Peyer's patch (tissue), 4 donors: ENCODE measurements around the gene RARA. TPM values are rescaled to one million over a fixed set of nuclear protein-coding genes. Genes with fewer than 3 reads are reported as not detected.

Experiments
- DNase-seq, 3 donors: peaks; one replicate each; pipeline ENCODE4 v3.0.0-alpha.2; 2017 to 2019
- H3K27ac ChIP-seq, 4 donors: fragments of 200-600 bp; sonication (generic); one replicate each; pipeline ENCODE4 v1.5.1; 2016 to 2019
- H3K27me3 ChIP-seq, 2 donors: fragments of 200-600 bp; sonication (generic); one replicate each; pipeline ENCODE4 v1.5.1; 2019
- H3K36me3 ChIP-seq, 3 donors: fragments of 200-600 bp; sonication (generic); one replicate each; pipeline ENCODE4 v1.5.1; 2016 to 2019
- H3K4me1 ChIP-seq, 4 donors: fragments of 200-600 bp; sonication (generic); one replicate each; pipeline ENCODE4 v1.5.1; 2016 to 2019
- H3K4me3 ChIP-seq, 4 donors: fragments of 200-600 bp; sonication (generic); 1 replicate in 3 of 4; 2 replicates in 1 of 4; pipeline ENCODE4 v1.5.1; 2016 to 2019; ENCODE audit warnings: mild to moderate bottlenecking in 1 of 4
- H3K9me3 ChIP-seq, 4 donors: fragments of 200-600 bp; sonication (generic); one replicate each; pipeline ENCODE4 v1.5.1; 2016 to 2019; ENCODE audit warnings: mild to moderate bottlenecking in 1 of 4
- POLR2A ChIP-seq, 2 donors: fragments of 450-650 bp; IDR thresholded peaks; one replicate each; pipeline ENCODE4 v1.5.1; 2017; ENCODE audit warnings: antibody characterized with exemption in 2 of 2, mild to moderate bottlenecking in 2 of 2, moderate library complexity in 2 of 2
- total RNA-seq, 4 donors: library from RNA; depleted of rRNA; stranded (reverse); fragments of >200 nt; gene quantifications; one replicate each; pipeline ENCODE4 v1.1.0, GENCODE V29; 2016
- TF ChIP-seq, protein P1 (sequence below), 6 experiments: fragments of 450-650 bp in 4 of 6; fragments of 200-600 bp in 2 of 6; sonication (generic) in 1 of 6; IDR thresholded peaks; one replicate each; pipeline ENCODE4 v1.5.1; 2017 to 2019; ENCODE audit warnings: antibody characterized with exemption in 6 of 6, mild to moderate bottlenecking in 3 of 6, moderate library complexity in 1 of 6

RARA gene
- total RNA-seq, 4 donors from 2014 or later, result 46.2 to 93.3 (median 72.1) TPM

DNA sequence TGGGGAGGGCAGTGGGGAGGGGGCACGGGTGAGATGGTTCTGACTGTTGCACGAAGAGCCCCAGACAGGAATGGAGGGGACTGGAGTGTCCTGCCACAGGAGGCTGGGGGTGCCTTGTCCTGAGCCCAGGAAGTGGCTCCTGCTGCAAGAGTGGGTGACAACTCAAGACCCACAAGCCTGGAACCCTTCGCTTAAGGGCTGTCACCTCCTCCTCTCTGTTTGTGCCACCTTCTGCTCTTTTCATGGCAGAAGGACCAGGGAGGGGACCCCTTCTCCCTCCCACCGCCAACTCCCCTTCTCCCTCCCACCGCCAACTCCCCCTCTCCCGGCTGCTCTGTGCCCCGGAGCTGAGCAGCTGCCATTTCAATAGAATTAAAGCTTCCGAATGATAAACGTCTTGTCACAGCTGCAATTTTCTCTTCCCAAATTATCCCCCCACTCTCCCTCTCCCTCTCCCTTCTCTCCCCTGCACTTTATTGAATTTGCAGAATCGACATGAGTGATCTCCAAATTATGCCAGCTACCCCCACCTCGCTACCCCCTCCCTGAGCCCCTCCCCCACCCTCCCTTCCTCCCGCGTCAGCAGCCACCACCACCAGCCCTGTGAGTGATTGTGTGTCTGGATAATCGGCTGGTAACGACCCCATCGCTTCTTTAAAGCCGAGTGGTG is 41.8 kb downstream of the RARA start:
- Histone ChIP-seq H3K9me3 (no peaks in the 10 kb centered on the region), H3K36me3 (peaks cover 0 to 74% (median 0%) of the 10 kb centered on the region in 3 donors), H3K4me1 (peaks cover 3 to 93% (median 22%) of the 10 kb centered on the region in 4 donors), H3K4me3 (no peak overlapping the region), H3K27ac (peak overlapping the region in 2 of 4 donors; percentile 69 to 72), H3K27me3 (no peaks in the 10 kb centered on the region)
- TF ChIP-seq, protein P1, sequence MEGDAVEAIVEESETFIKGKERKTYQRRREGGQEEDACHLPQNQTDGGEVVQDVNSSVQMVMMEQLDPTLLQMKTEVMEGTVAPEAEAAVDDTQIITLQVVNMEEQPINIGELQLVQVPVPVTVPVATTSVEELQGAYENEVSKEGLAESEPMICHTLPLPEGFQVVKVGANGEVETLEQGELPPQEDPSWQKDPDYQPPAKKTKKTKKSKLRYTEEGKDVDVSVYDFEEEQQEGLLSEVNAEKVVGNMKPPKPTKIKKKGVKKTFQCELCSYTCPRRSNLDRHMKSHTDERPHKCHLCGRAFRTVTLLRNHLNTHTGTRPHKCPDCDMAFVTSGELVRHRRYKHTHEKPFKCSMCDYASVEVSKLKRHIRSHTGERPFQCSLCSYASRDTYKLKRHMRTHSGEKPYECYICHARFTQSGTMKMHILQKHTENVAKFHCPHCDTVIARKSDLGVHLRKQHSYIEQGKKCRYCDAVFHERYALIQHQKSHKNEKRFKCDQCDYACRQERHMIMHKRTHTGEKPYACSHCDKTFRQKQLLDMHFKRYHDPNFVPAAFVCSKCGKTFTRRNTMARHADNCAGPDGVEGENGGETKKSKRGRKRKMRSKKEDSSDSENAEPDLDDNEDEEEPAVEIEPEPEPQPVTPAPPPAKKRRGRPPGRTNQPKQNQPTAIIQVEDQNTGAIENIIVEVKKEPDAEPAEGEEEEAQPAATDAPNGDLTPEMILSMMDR (IDR thresholded peaks at IDR 0.05), result no peak
- TF ChIP-seq POLR2A (IDR thresholded peaks at IDR 0.05), result no peak
- DNase-seq, result no peak

DNA sequence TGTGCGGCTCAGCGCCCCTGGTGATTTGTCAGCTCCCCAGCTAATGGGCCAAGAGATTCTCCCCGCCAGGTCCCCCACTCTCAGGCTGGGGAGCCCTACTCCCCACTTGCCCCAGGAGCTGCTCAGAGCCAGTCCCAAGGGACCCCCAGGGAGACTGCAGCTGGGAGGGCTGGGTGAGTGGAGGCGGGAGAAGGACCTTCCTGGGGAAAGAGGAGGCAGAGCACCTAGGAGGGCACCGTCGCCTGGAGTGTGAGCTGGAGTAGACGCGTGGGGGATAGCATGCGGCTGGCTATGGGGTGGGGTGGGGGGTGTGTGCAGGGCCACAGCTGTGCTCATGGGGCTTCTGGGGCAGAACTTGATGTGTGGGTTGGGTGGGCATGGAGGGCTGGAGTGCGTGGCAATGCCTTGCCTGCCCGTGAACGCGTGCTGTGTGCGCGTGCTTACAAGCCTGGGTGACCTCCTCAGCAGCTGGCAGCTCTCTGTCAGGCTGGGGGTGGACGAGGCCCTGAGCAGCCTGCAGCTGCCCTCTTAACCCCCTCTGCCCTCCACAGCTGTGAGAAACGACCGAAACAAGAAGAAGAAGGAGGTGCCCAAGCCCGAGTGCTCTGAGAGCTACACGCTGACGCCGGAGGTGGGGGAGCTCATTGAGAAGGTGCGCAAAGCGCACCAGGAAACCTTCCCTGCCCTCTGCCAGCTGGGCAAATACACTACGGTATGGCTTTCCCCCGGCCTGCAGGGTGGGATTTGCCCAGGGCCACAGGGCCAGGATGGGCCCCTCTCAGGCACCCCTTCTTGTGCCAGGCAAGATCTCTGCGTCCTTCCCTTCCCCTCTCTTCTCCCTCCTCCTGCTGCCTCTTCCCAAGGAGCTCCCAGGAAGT is 42.6 kb downstream of the RARA start:
- Histone ChIP-seq H3K27me3 (no peaks in the 10 kb centered on the region), H3K4me1 (peaks cover 3 to 85% (median 17%) of the 10 kb centered on the region in 4 donors), H3K4me3 (no peak overlapping the region), H3K27ac (peak overlapping the region in 3 of 4 donors; percentile 36 to 72 (median 69)), H3K9me3 (no peaks in the 10 kb centered on the region), H3K36me3 (peaks cover 0 to 81% (median 0%) of the 10 kb centered on the region in 3 donors)
- TF ChIP-seq, protein P1 (IDR thresholded peaks at IDR 0.05), result no peak
- no peak for TF ChIP-seq POLR2A (IDR thresholded peaks at IDR 0.05)
- peak in 1 of 3 donors; percentile 49 for DNase-seq

DNA sequence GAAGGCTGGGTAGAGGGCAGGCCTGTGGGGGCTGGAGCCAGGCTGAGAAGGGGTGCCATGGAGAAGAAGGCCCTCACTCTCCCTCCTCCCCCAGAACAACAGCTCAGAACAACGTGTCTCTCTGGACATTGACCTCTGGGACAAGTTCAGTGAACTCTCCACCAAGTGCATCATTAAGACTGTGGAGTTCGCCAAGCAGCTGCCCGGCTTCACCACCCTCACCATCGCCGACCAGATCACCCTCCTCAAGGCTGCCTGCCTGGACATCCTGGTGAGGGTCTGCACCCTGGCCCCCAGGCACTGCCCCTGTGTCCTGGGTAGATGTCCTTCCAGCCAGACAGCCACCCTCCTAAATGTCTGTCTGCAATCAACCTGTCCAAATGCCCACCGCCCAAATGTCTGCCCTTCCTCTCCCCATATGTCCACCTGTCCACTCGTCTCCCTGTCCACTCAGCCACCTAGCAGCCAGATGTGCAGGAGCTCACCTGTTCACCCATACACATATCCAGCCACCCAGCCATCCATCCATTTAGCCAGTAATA is 43.3 kb downstream of the RARA start:
- Histone ChIP-seq H3K9me3 (no peaks in the 10 kb centered on the region), H3K27me3 (no peaks in the 10 kb centered on the region), H3K36me3 (peaks cover 0 to 82% (median 0%) of the 10 kb centered on the region in 3 donors), H3K4me3 (no peak overlapping the region), H3K4me1 (peaks cover 0 to 78% (median 11%) of the 10 kb centered on the region in 4 donors), H3K27ac (peak overlapping the region in 3 of 4 donors; percentile 36 to 72 (median 69))
- no peak for TF ChIP-seq POLR2A (IDR thresholded peaks at IDR 0.05)
- TF ChIP-seq, protein P1 (IDR thresholded peaks at IDR 0.05), result no peak
- peak in 1 of 3 donors; percentile 59 for DNase-seq

DNA sequence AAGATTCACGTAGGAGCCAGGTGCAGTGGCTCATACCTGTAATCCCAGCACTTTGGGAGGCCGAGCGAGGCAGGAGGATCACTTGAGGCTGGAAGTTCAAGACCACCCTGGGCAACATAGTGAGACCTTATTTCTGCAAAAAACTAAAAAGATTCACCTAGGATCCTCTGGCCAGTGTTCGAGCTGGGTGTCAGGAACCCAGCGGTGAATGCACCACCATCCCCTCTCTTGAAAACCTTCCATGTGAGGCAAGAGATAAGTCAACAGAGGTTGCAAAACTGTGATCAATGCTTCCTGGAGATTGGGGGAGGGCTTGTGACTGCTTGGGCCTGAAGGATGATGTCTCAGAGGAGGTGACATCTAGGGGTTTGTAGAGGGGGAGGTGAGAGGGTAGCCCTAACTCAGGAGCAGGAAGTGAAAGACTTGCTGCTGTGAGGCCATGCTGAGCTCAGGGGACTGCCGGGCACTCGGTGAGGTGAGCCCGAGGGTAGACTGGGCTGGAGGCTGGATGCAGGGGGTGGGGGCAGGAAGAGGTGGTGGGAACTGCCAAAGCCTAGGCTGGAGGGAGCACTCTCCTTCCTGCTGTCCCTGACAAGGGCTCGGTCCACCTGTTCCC is 43.9 kb downstream of the RARA start:
- no peaks in the 10 kb centered on the region for H3K9me3 ChIP-seq
- no peaks in the 10 kb centered on the region for H3K27me3 ChIP-seq
- TF ChIP-seq, protein P1 (IDR thresholded peaks at IDR 0.05), result no peak
- TF ChIP-seq POLR2A (IDR thresholded peaks at IDR 0.05), result no peak
- H3K27ac ChIP-seq, result peak overlapping the region in 2 of 4 donors; percentile 6 to 69
- peak in 1 of 3 donors; percentile 41 for DNase-seq
- H3K36me3 ChIP-seq, result peaks cover 0 to 82% (median 0%) of the 10 kb centered on the region in 3 donors
- no peak overlapping the region for H3K4me3 ChIP-seq
- H3K4me1 ChIP-seq, result peaks cover 0 to 72% (median 7%) of the 10 kb centered on the region in 4 donors
